ENCODE measurements around the gene EIF4E1B.

The EIF4E1B gene

GRCh38 chr5:176673651-176674583 is 43.4 kb downstream of the EIF4E1B start:
- H3K4me3 ChIP-seq (ENCODE audit: low read depth, low read length) = no peak overlapping the region
- no peak for TF ChIP-seq CTCF (IDR thresholded peaks at IDR 0.05; ENCODE audit: borderline replicate concordance, insufficient read depth, low read depth, low read length)

DNA sequence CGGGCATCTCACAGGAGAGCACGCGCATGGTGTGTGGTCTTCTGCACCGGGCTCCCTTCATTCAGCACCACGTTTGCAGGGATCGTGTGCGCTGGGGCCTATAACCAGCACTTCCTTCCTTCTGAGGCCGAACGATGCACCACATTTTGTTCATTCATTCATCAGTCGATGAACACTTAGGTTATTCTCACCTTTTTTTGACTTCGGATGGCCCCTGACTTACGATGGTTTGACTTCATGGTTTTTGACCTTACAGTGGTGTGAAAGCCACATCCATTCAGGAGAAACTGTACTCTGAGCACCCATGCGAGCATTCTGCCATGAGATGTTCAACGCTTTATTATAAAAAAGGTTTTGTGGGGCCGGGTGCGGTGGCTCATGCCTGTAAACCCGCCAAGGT is 44.3 kb downstream of the EIF4E1B start:
- no peak overlapping the region for H3K4me3 ChIP-seq (ENCODE audit: low read depth, low read length)
- no peak for TF ChIP-seq CTCF (IDR thresholded peaks at IDR 0.05; ENCODE audit: borderline replicate concordance, insufficient read depth, low read depth, low read length)

- TF ChIP-seq CTCF (IDR thresholded peaks at IDR 0.05; ENCODE audit: borderline replicate concordance, insufficient read depth, low read depth, low read length) = no peak
- no peak overlapping the region for H3K4me3 ChIP-seq (ENCODE audit: low read depth, low read length)
These were observed 45.3 kb downstream of the EIF4E1B start for GRCh38 chr5:176675676-176676360.

DNA sequence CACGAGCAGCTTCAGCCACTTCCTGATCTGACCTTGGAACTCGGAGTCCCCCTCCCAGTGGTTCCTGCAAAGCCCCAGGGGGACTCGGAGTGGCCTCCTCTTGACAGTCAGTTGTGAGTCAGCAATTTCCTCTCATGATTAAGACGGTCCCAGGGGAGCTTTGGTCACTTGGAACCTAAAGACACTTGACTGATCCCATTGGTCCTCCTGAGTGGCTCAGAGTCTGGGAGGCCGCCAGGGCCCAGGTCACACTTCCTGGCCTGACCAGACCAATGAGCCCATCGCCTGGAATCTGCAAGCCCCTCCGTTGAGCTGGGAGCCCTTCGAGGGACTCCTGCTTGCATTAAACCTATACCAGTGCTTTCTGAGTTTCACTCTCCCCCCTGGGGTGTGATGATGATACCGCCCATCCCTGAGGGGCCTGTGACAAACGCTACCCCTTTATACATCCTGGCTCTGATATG is 45.9 kb downstream of the EIF4E1B start:
- no peak for TF ChIP-seq CTCF (IDR thresholded peaks at IDR 0.05; ENCODE audit: borderline replicate concordance, insufficient read depth, low read depth, low read length)
- no peak overlapping the region for H3K4me3 ChIP-seq (ENCODE audit: low read depth, low read length)

DNA sequence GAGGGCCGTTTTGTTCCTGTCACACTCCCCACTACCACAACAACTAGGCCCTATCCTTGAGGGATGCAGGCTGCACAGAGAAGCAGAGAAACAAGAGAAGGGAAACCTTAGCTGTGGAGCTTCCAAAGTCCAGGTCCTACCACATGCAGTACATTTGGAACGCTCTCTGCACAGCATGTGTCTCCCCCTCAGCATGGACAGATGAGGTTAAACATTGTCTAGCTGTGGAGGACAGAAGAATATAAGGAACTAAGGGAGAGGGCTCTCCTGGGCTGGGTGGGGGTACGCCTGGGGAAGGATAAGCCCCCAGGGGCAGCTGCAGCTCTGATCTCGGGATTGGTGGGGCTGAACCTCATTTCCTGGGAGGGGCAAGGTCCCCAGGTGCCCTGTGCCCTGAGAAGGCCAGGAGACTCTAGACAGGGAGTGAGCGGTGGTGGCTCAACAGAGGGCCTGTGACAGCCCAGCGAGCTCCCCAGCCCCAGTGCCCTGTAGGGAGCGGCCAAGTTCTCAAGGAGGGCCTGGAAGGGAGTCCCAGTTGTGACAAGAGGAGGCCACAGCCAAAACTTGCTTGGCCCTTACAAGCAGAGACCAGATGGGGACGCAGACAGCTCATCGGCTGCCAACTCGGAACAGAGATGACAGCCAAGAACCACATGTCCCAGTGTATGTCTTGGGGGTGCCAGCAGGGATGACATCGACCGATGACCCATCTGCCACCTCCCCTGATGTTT is 46.9 kb downstream of the EIF4E1B start:
- H3K4me3 ChIP-seq (ENCODE audit: low read depth, low read length) = no peak overlapping the region
- no peak for TF ChIP-seq CTCF (IDR thresholded peaks at IDR 0.05; ENCODE audit: borderline replicate concordance, insufficient read depth, low read depth, low read length)

GRCh38 chr5:176678584-176678983 is 48.1 kb downstream of the EIF4E1B start:
- no peak overlapping the region for H3K4me3 ChIP-seq (ENCODE audit: low read depth, low read length)
- no peak for TF ChIP-seq CTCF (IDR thresholded peaks at IDR 0.05; ENCODE audit: borderline replicate concordance, insufficient read depth, low read depth, low read length)

Data from GM12875 (cell line).